HepG2 (cell line): ENCODE data around the gene ANXA5.

ENCODE experiments used
- CBX1 ChIP-seq: IDR thresholded peaks from one replicate; pipeline ENCODE4 v1.6.1; 2016; ENCODE audit warnings: antibody characterized with exemption, low read depth
- POLR2A ChIP-seq, 2 experiments: IDR thresholded peaks; 2 replicates each; pipeline ENCODE4 v1.6.1; 2011; ENCODE audit warnings: low read depth in 2 of 2, low read length in 2 of 2, mild to moderate bottlenecking in 1 of 2, moderate library complexity in 1 of 2; ENCODE audit not compliant: insufficient read depth in 1 of 2
- POLR2AphosphoS2 ChIP-seq: IDR thresholded peaks from 2 replicates; pipeline ENCODE4 v1.6.1; 2011; ENCODE audit warnings: low read depth, low read length, improper control_type of control experiment

- no peak for TF ChIP-seq POLR2AphosphoS2
- no peak for TF ChIP-seq CBX1
- no peak for TF ChIP-seq POLR2A (IDR thresholded peaks at IDR 0.05; ENCODE audit: insufficient read depth in 1 of 2, low read depth in 2 of 2, low read length in 2 of 2)
These were observed 34.6 kb downstream of the ANXA5 start for GRCh38 chr4:121662225-121662624.
